Keratinocyte (primary cell): ENCODE results near the gene NDUFC2.

ENCODE experiments used
- CTCF ChIP-seq, 3 experiments: IDR thresholded peaks in 1 of 3; conservative IDR thresholded peaks in 1 of 3; optimal IDR thresholded peaks in 1 of 3; 2 replicates in 2 of 3; 3 replicates in 1 of 3; pipeline versions ENCODE3 to v1.5.1; 2011; ENCODE audit warnings: low read length in 3 of 3, mild to moderate bottlenecking in 3 of 3, moderate library complexity in 2 of 3, control low read depth in 1 of 3, inconsistent platforms in 1 of 3; ENCODE audit not compliant: insufficient read depth in 2 of 3; ENCODE audit errors: extremely low read depth in 1 of 3
- EZH2 ChIP-seq: IDR thresholded peaks from one replicate; pipeline ENCODE4 v1.6.1; 2012; ENCODE audit warnings: inconsistent platforms, mild to moderate bottlenecking, low read length, moderate library complexity

DNA sequence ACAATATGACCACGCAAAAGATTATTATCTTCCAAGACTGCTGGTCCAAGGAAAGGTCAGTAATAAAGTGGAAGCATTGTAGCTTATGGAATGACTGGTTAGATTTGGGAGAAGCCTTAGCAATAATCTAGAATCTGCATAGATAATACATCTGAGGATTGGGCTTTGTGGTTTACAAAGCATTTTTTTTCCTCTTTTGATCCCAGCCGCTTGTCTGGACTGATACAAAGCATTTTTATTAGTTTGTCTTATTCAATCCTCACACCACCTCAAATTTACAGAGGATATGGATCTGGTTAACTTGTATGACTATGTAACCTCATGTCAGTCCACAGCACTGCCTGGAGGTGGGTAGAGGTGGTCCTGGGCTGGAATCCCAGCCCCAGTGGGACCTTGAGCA, 17.0 kb downstream of the NDUFC2 start:
- TF ChIP-seq CTCF (optimal IDR thresholded peaks at IDR 0.05 in 1 of 3, IDR thresholded peaks at IDR 0.05 in 1 of 3, conservative IDR thresholded peaks at IDR 0.05 in 1 of 3; ENCODE audit: extremely low read depth in 1 of 3, insufficient read depth in 2 of 3, low read length in 3 of 3) (no peak), EZH2 (no peak)
